Measurements from ENCODE around the gene SURF6.
A peak's percentile ranks its signal among the peaks of the same experiment; 100 is the strongest.
"Not testable (repeated sequence)": the region's sequence is repeated elsewhere in the genome, so short reads cannot be mapped to it uniquely, and the experiment has no call there.

The SURF6 gene

DNA sequence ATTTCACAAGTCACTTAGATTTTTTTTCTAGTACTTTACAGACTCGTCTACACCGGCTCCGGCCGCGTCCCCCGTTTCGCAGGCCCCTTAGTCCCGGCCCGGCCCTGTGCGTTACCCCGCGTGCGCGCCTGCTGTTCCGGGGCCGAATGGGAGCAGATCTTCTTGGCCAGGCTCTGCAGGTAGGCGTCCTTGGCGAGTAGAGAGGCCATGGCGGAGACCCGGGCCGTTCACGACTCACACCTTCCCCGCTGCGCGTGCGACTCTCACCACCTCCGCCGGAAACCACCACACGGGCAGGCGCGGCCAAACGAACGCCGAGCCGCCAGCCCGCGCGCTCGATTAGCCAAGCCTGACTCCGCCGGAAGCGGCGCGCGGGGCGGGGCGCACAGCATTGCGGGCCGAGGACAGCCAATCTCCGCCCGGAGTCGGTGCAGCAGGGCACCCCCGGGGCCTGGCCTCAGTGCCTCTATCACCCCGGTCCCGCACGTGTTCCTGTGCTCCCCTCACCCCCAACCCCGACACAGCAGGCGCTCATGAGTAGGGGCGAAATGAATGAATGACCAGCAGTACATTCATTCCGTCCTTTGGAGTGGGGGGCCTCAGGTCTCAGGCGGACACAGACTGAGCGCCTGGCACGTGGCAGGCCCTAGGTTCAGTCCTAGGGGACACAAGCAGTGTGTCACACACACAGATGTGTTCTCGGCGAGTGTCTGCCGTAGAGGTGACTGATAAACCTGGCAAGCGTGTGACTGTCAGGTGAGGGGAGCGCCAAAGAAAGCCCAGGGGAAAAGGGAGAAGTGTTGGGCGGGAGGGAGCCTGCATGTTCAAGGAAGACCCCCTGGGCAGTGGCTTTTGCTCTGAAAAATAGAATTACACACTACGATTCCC lies at the start of gene SURF6:
TSS of gene SURF6 (minus strand) at position 265 of the 888 bp plus-strand sequence. CDS start at position 209, 56 bp downstream.
- DNase-seq (ENCODE audit: low read depth): peak; percentile 91

DNA sequence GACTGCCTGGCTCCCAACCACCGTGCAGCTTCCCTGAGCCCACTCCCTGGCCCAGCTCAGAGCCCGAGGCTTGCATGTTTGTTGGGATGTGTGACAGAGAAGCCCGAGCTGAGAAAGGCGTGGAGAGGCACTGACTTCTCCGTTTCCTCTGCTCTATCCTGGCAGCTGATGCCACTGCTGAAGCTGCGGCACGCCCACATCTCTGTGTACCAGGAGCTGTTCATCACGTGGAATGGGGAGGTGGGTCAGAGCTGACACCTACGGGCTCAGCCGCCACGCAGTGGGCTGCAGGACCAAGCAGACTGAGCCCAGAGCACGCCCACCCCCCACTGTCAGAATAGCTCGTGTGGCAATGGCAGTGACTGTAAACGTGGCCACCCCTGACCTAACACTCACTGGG lies 49.5 kb upstream of the SURF6 start:
- DNase-seq (ENCODE audit: low read depth): no peak

DNA sequence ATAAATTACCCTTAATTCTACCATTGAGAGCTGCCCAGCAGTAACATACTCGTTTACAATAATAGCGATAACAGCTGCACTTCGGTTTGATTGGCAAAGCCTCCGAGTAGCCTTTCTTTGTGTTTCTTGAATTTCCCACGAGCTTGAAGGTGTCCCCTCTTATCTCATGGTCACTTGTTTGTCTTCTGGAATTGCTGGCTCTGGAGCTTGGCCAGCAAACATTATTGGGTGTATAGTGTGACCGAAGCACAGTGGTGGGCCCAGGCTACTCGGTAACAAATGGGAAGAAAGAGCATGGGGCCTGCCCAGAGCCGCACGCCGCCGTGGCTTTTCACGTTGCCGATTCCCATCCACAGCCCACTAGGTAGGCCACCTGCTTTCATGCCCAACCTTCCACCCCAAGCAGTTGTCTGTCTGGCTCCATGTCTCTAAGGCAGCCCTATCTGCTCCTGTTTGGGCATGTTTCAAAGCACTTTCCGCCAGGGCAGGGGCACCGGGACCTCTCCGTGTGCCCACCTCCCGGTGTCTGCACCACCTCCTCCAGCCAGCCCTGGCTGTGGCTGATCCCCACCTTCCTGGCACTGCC lies 48.8 kb upstream of the SURF6 start:
- no peak for DNase-seq (ENCODE audit: low read depth)

DNA sequence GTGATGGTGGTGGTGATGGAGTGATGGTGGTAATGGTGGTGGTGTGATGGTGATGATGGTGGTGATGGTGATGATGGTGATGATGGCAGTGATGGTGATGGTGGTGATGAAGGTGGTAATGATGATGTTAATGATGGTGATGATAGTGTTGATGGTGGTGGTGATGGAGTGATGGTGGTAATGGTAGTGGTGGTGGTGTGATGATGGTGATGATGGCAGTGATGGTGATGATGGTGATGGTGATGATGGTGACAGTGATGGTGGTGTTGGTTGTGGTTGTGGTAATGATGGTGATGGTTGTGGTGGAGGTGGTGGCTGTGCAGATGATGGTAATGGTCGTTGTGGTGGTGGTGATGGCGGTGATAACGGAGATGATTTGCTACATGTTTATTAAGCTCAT lies 47.5 kb upstream of the SURF6 start:
- no peak for DNase-seq (ENCODE audit: low read depth)

DNA sequence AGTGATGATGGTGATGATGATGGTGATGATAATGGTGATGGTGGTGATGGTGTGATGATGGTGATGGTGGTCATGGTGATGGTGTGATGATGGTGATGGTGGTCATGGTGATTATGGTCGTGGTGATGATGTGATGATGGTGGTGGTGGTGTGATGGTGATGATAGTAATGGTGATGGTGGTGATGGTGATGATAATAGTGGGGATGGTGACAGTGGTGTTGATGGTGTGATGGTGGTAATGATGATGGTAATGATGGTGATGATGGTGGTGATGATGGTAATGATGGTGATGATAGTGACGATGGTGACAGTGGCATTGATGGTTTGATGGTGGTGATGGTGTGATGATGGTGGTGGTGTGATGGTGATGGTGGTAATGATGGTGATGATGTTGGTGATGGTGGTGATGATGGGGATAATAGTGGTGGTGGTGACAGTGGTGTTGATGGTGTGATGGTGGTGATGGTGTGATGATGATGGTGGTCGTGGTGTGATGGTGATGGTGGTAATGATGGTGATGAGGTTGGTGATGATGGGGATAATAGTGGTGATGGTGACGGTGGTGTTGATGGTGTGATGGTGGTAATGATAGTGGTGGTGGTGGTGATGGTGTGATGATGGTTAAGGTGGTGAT lies 46.6 kb upstream of the SURF6 start:
- no peak for DNase-seq (ENCODE audit: low read depth)

DNA sequence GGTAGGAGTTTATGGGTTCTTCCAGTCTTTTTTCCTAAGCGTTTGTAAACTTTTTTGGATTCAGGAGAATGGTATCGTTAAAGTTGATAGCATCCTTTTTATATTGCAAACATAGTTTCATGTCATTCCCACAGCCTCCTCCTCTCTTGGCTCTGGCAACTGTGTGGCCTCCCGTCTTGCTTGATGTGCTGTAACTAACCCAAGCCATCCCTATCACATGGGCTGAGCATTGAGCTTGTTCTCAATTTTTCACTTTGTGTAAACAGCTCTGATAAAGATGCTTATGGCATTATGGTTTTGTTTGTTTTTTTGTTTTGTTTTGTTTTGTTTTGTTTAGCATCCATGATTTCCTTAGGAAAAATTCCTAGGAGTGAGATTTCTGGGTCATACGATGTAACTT lies 44.7 kb upstream of the SURF6 start:
- DNase-seq (ENCODE audit: low read depth): no peak

DNA sequence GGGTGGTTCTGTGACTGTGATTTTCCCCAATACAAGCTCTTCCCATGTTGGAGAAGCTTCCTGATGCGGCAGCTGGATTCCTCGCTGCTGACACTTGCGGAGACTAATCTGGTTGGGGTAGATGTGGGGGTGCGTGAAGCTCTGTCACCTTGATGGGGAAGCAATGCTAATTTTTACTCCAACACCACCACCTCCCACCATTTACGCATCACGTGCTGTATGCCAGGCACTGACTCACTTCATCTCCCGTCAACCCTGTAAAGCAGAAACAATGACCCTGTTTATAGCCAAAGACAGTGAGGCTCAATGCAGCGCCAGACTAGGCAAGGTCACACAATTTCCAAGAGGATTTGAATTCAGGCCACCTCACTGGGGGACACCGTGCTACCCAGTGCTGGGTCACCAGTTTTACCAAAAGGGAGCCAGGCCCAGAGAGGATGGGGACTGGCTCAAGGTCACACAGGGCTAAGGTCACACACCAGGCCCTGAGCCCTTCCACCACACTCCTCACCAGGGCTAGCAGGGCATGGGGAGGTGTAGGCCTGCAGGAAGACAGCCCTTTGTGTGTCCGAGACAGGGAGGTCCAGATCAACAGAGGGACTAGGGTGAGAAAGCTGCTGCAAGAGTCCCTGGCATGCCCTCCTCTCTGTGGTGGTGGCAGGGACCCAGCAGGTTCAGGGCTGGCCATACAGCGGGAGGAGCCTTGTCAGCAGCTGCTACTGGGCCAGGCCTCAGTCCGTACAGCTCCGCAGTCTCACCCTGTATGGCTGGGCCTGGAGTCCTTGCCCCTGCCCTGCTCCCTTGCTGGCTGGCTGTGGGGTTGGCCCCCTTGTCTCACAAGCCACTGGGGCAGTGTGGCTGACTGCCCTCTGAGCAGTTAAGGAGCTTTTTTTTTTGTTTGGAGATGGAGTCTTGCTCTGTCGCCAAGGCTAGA lies 43.4 kb upstream of the SURF6 start:
- DNase-seq (ENCODE audit: low read depth): no peak

DNA sequence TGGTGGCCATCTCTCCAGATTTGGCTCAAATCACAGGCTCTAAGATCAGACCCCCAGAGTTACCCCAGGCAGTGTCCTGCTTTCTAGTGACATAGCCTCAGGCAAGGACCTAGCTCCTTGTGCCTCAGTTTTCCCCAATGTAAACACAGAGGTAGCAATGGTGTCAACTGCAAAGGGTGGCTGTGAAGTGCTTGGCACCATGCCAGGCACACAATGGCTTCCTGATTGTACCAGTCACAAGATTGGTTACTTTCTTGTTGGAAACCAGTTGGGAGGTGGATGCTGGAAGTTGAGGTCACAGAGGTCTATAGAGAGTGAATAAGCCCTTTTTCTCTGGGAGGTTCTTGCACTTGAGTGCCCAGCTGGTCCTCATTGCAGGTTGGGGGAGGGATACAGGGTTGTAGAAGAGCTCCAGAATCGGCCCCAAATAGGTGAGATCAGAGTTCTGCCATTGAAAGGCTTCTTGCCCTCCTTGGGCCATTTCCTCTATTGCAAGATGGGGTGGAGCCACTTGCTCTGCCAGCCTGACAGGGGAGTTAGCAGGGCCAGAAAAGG lies 42.5 kb upstream of the SURF6 start:
- no peak for DNase-seq (ENCODE audit: low read depth)

DNA sequence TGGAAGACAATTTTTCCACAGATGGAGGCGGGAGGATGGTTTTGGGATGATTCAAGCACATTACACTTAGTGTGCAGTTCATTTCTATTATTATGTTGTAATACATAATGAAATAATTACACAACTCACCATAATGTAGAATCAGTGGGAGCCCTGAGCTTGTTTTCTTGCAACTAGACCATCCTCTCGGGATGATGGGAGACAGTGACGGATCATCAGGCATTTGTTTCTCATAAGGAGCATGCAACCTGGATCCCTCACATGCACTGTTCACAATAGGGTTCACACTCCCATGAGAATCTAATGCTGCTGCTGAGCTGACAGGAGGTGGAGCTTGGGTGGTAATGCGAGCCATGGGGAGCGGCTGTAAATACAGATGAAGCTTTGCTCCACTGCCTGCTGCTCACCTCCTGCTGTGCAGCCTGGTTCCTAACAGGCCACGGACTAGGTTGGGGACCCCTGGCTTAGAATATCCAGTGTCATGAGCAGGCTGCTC lies 41.8 kb upstream of the SURF6 start:
- DNase-seq (ENCODE audit: low read depth): no peak

DNA sequence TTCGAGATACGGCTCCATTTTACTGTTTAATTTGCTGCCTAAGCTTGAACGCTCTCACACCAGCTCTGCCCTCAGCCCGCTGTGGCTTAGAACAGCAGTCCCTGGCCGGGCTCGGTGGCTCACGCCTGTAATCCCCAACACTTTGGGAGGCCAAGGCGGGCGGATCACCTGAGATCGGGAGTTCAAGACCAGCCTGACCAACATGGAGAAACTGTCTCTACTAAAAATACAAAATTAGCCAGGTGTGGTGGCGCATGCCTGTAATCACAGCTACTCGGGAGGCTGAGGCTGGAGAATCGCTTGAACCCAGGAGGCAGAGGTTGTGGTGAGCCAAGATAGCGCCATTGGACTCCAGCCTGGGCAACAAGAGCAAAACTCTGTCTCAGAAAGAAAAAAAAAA lies 41.3 kb upstream of the SURF6 start:
- not testable (repeated sequence) for DNase-seq (ENCODE audit: low read depth)

DNA sequence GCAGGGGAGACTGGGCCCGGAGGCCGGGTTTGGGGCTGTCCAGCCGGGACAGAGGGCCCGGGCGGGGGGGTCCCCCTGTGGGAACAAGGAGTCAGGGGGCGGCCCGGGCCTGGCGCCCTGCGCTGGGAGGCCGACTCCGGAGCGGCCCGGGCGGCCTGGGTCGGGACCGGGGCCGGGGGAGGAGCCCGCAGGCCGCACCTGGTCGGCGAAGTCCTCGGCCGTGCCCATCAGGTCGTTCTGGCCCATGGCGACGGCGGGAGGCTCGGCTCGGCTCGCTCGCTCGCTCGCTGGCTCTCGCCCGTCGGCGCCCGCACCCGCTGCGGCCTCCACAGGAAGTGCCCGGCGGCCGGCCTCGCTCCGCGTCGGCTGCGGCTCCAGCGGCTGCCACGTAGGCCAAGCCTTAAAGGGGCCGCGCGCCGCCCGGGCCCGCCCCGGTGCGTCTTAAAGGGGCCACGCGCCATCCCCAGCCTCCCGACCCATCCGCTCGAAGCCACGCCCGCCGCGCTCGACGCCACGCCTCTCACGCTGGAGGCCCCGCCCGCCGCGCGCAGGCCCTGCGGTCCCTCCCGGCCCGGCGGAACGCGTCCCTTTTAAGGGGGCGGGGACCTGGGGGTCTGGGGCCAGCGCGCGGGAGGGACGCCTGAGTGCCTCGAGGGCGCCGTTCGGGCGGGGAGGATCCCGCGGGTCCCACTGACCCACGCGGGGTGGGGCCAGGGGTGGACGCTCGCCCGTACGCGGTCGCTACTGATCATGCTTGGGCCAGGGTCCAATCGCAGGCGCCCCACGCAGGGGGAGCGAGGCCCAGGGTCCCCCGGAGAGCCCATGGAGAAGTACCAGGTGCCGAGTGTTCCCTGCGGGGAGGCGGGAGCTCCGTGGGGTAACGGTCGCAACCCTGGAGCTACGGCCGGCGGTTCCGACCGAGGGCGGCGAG lies 40.0 kb upstream of the SURF6 start, which contains the start of the genes STKLD1 and SURF4:
TSS of gene STKLD1 (plus strand) at position 643 of the 931 bp plus-strand sequence. CDS start at position 751, 108 bp downstream.
TSS of gene SURF4 (minus strand) at position 337 of the 931 bp plus-strand sequence. CDS start at position 246, 91 bp downstream.
- DNase-seq (ENCODE audit: low read depth): peak; percentile 91

DNA sequence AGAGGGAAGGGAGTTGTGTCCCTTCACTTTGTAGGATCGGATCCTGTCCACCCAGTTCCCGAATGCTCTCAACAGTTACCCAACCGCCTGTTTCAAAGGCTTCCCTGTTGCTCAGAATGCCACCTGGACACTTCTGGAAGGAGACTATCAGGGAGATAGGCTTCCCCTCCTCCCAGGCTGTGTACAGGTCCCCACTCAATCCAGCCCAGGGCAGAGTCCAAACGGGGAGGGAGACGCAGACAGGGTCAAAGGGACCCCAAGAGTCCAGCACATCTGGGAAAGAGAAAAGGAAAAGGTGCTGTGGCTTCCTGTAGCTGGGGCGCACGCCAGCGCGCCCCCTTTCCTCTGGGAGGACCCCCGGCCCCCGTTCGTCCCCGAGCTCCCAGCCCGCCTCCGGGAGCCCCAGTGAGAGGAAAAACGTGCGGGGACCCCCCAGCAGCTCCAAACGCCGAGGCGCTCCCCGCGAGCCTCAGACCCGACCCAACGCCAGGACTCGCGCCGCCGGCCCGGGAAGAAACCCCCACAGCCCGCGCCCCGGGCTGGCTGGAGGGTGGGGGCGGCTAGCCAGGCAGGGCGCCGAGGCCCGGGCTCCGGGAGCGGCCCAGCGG lies 39.2 kb upstream of the SURF6 start:
- DNase-seq (ENCODE audit: low read depth): no peak

DNA sequence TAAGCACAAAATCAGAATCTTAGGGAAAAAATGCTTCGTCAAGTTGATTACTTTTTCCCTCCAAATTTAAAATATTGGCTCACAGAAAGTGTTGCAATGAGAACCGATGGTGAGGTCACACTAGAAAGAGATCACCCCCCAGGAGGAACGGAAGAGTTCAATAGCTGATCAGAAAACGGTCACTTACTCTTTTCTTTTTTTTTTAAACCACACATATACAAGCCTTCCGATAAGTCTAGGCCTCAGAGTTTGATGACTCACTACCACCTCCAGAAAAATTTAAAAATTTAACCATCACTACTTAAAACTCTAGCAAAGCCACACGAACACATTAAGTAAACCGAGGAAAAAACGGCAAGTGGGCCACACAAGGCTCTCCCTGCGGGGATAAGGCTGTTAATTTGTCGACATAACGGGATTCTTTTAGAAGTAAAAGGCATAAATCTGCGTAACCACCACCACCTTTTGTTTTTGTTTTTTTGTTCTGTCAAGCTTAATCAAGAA lies 38.7 kb upstream of the SURF6 start:
- no peak for DNase-seq (ENCODE audit: low read depth)

DNA sequence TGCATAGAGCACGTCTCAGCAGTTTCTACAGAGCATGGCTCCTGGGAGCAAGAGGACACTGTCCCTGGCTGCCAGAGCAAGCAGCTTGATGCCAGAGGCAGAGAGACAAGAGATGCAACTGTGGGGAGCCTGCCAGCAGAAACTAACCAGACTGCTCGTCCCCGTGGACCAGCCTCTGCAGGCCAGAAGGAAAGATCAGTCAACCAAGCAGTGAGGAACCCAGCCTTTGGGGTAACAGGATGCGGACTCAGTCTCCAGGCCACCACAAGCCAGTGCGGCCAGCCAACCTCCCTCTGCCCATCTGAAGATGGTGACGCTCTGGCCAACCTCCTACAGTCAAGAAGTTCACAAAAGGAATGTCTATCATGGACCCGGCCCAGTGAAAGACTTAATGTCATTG lies 36.2 kb upstream of the SURF6 start:
- DNase-seq (ENCODE audit: low read depth): no peak

DNA sequence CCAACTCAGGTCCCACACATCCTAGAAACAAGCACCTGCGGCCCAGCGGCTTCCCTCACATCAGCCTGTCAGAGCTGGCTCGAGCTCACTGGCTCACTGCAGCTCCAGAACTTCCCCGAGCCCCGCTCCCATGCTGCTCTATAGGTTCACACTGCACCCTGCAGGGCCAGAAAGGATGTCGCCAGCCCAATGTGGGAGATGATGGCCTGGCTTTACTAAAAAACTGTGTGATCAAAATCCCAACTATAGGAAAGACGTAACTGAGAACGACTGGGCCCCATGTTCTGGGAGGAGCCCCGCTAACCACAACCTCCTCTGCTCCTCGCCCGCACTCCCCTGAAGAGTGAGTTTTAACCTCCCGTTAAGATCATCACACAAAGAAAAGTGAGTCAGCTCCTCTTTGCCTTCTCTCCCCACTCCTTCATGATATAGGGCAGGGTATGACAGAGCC lies 35.3 kb upstream of the SURF6 start:
- DNase-seq (ENCODE audit: low read depth): peak; percentile 66

DNA sequence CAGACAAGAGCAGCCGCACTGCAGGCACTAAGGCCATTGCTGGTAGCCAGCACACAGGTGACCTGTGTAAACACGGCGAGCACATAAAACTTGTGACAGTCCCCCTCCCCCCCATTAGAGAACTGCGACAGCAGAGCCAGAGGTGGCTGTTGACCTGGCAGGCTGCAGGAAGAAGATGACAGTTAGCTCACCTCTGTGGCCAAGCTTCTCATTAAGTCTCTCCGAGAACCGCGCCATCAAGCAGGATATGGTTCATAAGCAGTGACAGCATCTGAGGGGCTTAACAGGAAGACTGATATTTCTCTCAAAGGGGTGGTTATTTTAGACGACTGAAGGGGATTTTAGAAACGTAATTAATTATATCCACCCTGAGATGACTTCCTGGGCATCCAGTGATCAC lies 34.7 kb upstream of the SURF6 start:
- DNase-seq (ENCODE audit: low read depth): no peak

DNA sequence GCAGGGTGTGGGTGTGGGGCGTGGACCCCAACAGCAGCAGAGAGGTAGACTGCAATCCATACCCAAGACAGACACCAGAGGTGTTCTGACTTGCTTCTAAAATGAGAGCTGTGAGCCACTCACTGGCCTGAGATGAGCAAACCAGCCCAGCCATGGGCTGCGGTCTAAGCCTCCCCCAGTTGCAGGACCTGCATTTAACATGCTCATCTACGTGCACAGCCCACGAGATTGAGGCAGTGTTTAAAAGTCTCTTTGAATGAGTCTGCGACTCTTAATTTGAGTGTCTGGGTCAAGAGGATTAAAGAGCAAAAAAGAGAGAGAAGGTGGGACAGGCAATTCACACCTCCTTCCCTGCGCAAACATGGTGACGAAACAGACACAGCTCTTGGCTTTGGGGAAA lies 33.9 kb upstream of the SURF6 start:
- no peak for DNase-seq (ENCODE audit: low read depth)

DNA sequence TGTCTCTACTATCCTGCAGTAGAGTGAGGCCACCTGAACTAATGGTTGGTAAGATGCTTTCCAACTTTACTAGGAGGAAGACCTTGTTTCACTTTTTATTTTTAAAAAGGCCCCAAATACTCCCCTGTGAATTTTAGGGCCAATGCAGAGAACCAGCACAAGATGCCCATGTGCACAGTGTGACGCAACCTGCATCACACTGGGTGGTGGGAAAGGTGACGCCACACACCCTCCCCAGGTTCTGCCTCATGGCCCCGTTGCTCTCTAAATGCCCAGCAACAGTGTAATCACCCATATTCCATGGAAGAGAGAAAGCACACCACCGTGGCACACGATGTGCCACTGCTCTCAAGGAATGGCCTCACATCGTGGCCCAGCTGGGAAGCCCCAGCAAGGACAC lies 33.4 kb upstream of the SURF6 start:
- no peak for DNase-seq (ENCODE audit: low read depth)

DNA sequence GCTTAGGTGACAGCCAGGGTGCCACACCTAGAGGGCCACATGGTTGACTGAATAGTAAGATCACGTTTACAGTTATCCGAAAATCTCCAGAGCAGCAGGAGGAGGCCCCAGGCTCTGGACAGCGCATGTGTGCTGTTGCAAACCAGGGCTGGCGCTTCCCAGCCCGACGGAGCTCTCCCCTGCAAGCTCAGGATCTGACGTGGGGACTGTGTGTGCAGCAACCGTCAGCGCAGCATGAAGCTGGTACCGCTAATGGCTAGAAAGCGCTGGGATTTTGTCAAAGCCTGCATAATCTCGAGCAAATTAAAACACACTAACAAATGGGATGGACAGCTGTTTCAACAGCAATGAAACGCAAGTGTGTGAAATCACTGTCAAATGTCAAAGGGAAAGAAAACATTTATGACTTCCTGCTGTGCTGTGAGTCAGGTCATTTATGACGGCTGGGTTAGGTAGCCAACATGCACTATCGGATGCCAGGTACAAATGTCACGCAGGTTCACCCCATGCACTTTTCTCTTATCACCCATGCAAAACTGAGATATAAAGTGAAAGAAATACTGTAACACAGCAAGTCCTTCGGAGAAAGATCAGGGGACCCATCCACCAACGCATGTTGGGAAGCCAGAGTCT lies 32.4 kb upstream of the SURF6 start:
- DNase-seq (ENCODE audit: low read depth): no peak

Data from stimulated activated CD4-positive, alpha-beta T cell treated with anti-CD3 and anti-CD28 coated beads, Interleukin-2, amount 100 ng/mL, for 4 hours (primary cell).